ENCODE results near the gene ZNF275. TPM values are rescaled to one million over a fixed set of nuclear protein-coding genes. Genes with fewer than 3 reads are reported as not detected.

ZNF275 gene
- total and polyA plus RNA-seq, 2 of the 4 experiments (the other 2 are of a cell fraction), result 6.6 to 9.7 TPM

- H2BK15ac ChIP-seq (ENCODE audit: low read depth, low read length), result no peak overlapping the region
- DNase-seq, result no peak
- no peak for ATAC-seq (ENCODE audit: low read depth)
- no peak overlapping the region for H3K27ac ChIP-seq (ENCODE audit: insufficient read depth, low read length)
- intact Hi-C loops (cut with micrococcal nuclease), result no loop called here
- no peak overlapping the region for H3K18ac ChIP-seq (ENCODE audit: low read depth, low read length)
- H2BK120ac ChIP-seq (ENCODE audit: low read depth, low read length), result no peak overlapping the region
- no peak overlapping the region for H4K5ac ChIP-seq (ENCODE audit: low read depth, low read length)
- H3K56ac ChIP-seq (ENCODE audit: extremely low read depth, insufficient read depth, low read length), result no peak overlapping the region
- peaks cover 2% of the 10 kb centered on the region; the same call in 1 of the 2 replicates for H3K4me1 ChIP-seq (ENCODE audit: control insufficient read depth, insufficient read depth, low read length)
- H3K14ac ChIP-seq (replicated peaks; ENCODE audit: low read depth, low read length), result no peak overlapping the region
- H3K4me2 ChIP-seq (ENCODE audit: low read depth, low read length), result no peak overlapping the region
- H3K36me3 ChIP-seq (ENCODE audit: control insufficient read depth, insufficient read depth, low read length), result peaks cover 14% of the 10 kb centered on the region; the same call in 1 of the 2 replicates
- POLR2A ChIA-PET (ENCODE audit: unreplicated experiment), result no interaction called here
- H2BK20ac ChIP-seq (ENCODE audit: low read depth, low read length), result no peak overlapping the region
- H3K23ac ChIP-seq (ENCODE audit: low read depth, low read length), result no peak overlapping the region
- BruUV-seq (replicated peaks), result no TSS peak
- no peak overlapping the region for H4K8ac ChIP-seq (ENCODE audit: low read depth in 2 of 2, low read length in 2 of 2)
- H2AK9ac ChIP-seq (replicated peaks; ENCODE audit: low read depth, low read length, poor library complexity), result no peak overlapping the region
- no peak overlapping the region for H3K4me3 ChIP-seq (ENCODE audit: insufficient read depth, low read depth, low read length)
- no peak overlapping the region for H2AFZ ChIP-seq (replicated peaks; ENCODE audit: low read length, poor library complexity)
- H2BK5ac ChIP-seq (ENCODE audit: low read depth, low read length, poor library complexity, severe bottlenecking), result no peak overlapping the region
- CTCF ChIA-PET, result no interaction called here
- in situ Hi-C loops (cut with MboI; ENCODE audit: low sequenced_read_pairs), result no loop called here
- H3K9me3 ChIP-seq (ENCODE audit: control insufficient read depth, insufficient read depth, low read length), result no peaks in the 10 kb centered on the region; the same call in 1 of the 2 replicates
- H4K91ac ChIP-seq (ENCODE audit: insufficient read depth, low read depth, low read length), result no peak overlapping the region
- H3K9ac ChIP-seq (ENCODE audit: low read depth, low read length), result no peak overlapping the region
- H3K27me3 ChIP-seq (ENCODE audit: control insufficient read depth, insufficient read depth, low read length), result no peaks in the 10 kb centered on the region
- H4K20me1 ChIP-seq (ENCODE audit: insufficient read depth, low read length), result peaks cover 19% of the 10 kb centered on the region
- no peak overlapping the region for H3K4ac ChIP-seq (ENCODE audit: low read depth, low read length)
- peaks cover 8 to 41% of the 10 kb centered on the region in 2 experiments for H3K79me1 ChIP-seq (ENCODE audit: low read depth in 1 of 2, low read length in 2 of 2)
- WGBS, 2 experiments (ENCODE audit: extremely low coverage in 2 of 2, insufficient read length in 1 of 2), result no CpG with 5 or more reads among the region's 4 CpGs
- no peak overlapping the region for H2AK5ac ChIP-seq (ENCODE audit: low read depth, low read length)
- peaks cover 3% of the 10 kb centered on the region; the same call in 1 of the 2 replicates for H3K9me1 ChIP-seq (ENCODE audit: insufficient read depth, low read length)
- TF ChIP-seq RCOR1 (IDR thresholded peaks at IDR 0.05; ENCODE audit: insufficient replicate concordance, low read length) (no peak), CHD1 (IDR thresholded peaks at IDR 0.05; ENCODE audit: low read depth, low read length) (no peak), USF2 (IDR thresholded peaks at IDR 0.05; ENCODE audit: low read depth, low read length) (no peak), NFE2L2 (IDR thresholded peaks at IDR 0.05; ENCODE audit: low read depth, low read length) (no peak)
- dilution Hi-C loops (cut with HindIII; ENCODE audit: low sequenced_read_pairs, unreplicated experiment), result no loop called here
Measured at GRCh38 chrX:153339662-153340061, 5.7 kb downstream of the ZNF275 start.
